ENCODE data around the gene MBOAT1.
"Not testable (repeated sequence)": the region's sequence is repeated elsewhere in the genome, so short reads cannot be mapped to it uniquely, and the experiment has no call there.

MBOAT1 gene

GRCh38 chr6:20182069-20182468 lies 30.2 kb downstream of the MBOAT1 start:
- Histone ChIP-seq H3K4me1 (ENCODE audit: control insufficient read depth in 1 of 2, insufficient read depth in 2 of 2, low read length in 2 of 2) (peaks cover 3 to 11% of the 10 kb centered on the region in 2 donors), H3K9me3 (ENCODE audit: control insufficient read depth in 1 of 2, low read length in 2 of 2) (no peaks in the 10 kb centered on the region), H3K27me3 (ENCODE audit: low read depth, low read length) (no peaks in the 10 kb centered on the region), H3K36me3 (ENCODE audit: control insufficient read depth in 1 of 2, insufficient read depth in 2 of 2, low read length in 2 of 2) (no peaks in the 10 kb centered on the region), H3K4me3 (ENCODE audit: low read depth in 1 of 2, low read length in 2 of 2) (no peak overlapping the region), H3K27ac (ENCODE audit: low read length) (no peak overlapping the region)

DNA sequence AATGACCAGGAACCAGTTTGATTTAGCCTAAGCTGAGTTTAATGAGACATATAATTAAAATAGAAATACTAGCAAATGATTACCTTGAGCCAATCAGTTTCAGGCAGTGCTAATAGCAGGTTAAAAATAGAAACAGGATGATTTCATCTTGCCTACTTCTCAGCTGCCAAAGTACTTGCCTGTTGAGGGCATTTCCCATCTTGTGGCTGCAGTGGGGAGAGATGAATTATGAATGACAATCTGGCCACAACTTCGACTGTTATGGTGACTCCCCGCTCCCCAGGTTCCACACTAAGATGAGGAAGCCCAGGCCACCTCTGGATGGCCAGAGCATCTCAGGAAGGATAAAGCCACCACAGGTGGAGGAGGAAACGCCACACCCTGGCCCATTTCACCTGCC lies 31.3 kb downstream of the MBOAT1 start:
- H3K27me3 ChIP-seq (ENCODE audit: low read depth, low read length): no peaks in the 10 kb centered on the region
- peaks cover 3 to 11% of the 10 kb centered on the region in 2 donors for H3K4me1 ChIP-seq (ENCODE audit: control insufficient read depth in 1 of 2, insufficient read depth in 2 of 2, low read length in 2 of 2)
- H3K36me3 ChIP-seq (ENCODE audit: control insufficient read depth in 1 of 2, insufficient read depth in 2 of 2, low read length in 2 of 2): no peaks in the 10 kb centered on the region
- no peaks in the 10 kb centered on the region for H3K9me3 ChIP-seq (ENCODE audit: control insufficient read depth in 1 of 2, low read length in 2 of 2)
- no peak overlapping the region for H3K27ac ChIP-seq (ENCODE audit: low read length)
- no peak overlapping the region for H3K4me3 ChIP-seq (ENCODE audit: low read depth in 1 of 2, low read length in 2 of 2)

GRCh38 chr6:20179287-20180045 lies 32.8 kb downstream of the MBOAT1 start:
- not testable (repeated sequence) for H3K36me3 ChIP-seq (ENCODE audit: control insufficient read depth in 1 of 2, insufficient read depth in 2 of 2, low read length in 2 of 2); H3K27me3 ChIP-seq (ENCODE audit: low read depth, low read length); H3K4me3 ChIP-seq (ENCODE audit: low read depth in 1 of 2, low read length in 2 of 2); H3K9me3 ChIP-seq (ENCODE audit: control insufficient read depth in 1 of 2, low read length in 2 of 2); H3K27ac ChIP-seq (ENCODE audit: low read length)
- peaks cover 3 to 11% of the 10 kb centered on the region in 2 donors for H3K4me1 ChIP-seq (ENCODE audit: control insufficient read depth in 1 of 2, insufficient read depth in 2 of 2, low read length in 2 of 2)

- Histone ChIP-seq H3K4me1 (ENCODE audit: control insufficient read depth in 1 of 2, insufficient read depth in 2 of 2, low read length in 2 of 2) (peaks cover 3 to 11% of the 10 kb centered on the region in 2 donors), H3K9me3 (ENCODE audit: control insufficient read depth in 1 of 2, low read length in 2 of 2) (no peaks in the 10 kb centered on the region), H3K36me3 (ENCODE audit: control insufficient read depth in 1 of 2, insufficient read depth in 2 of 2, low read length in 2 of 2) (no peaks in the 10 kb centered on the region), H3K27me3 (ENCODE audit: low read depth, low read length) (no peaks in the 10 kb centered on the region), H3K4me3 (ENCODE audit: low read depth in 1 of 2, low read length in 2 of 2) (no peak overlapping the region), H3K27ac (ENCODE audit: low read length) (no peak overlapping the region)
Measured at GRCh38 chr6:20178327-20178726, 33.9 kb downstream of the MBOAT1 start.

DNA sequence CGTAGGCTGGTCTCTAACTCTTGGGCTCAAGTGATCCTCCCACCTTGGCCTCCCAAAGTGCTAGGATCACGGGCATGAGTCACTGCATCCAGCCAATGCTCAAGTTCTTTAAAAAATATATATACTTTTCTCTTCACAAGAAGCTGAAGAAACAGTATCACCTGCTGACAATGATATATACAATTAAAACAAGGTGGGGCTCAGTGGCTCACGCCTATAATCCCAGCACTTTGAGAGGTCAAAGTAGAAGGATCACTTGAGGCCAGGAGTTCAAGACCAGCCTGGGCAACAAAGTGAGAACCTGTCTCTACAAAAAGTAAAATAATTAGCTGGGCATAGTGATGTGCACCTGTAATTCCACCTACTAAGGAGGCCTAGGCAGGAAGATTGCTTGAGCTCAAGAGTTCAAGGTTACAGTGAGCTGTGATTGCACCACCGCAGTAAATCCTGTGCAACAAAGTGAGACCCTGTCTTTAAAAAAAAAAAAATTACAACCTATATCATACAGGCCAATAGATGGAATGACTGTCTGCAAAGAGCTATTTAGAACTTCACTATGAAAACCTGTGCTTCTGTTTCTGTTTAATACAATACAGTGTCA lies 36.4 kb downstream of the MBOAT1 start:
- no peak overlapping the region for H3K27ac ChIP-seq (ENCODE audit: low read length)
- H3K27me3 ChIP-seq (ENCODE audit: low read depth, low read length): no peaks in the 10 kb centered on the region

GRCh38 chr6:20173833-20174792 lies 38.2 kb downstream of the MBOAT1 start:
- H3K4me1 ChIP-seq (ENCODE audit: control insufficient read depth in 1 of 2, insufficient read depth in 2 of 2, low read length in 2 of 2): peaks cover 9% of the 10 kb centered on the region in 2 donors
- H3K4me3 ChIP-seq (ENCODE audit: low read depth in 1 of 2, low read length in 2 of 2): no peak overlapping the region
- no peaks in the 10 kb centered on the region for H3K27me3 ChIP-seq (ENCODE audit: low read depth, low read length)
- H3K9me3 ChIP-seq (ENCODE audit: control insufficient read depth in 1 of 2, low read length in 2 of 2): no peaks in the 10 kb centered on the region
- H3K27ac ChIP-seq (ENCODE audit: low read length): no peak overlapping the region
- no peaks in the 10 kb centered on the region for H3K36me3 ChIP-seq (ENCODE audit: control insufficient read depth in 1 of 2, insufficient read depth in 2 of 2, low read length in 2 of 2)

More for the DNA sequence above, 36.4 kb downstream of the MBOAT1 start:
- Histone ChIP-seq H3K9me3 (ENCODE audit: control insufficient read depth in 1 of 2, low read length in 2 of 2) (no peaks in the 10 kb centered on the region), H3K36me3 (ENCODE audit: control insufficient read depth in 1 of 2, insufficient read depth in 2 of 2, low read length in 2 of 2) (no peaks in the 10 kb centered on the region), H3K4me1 (ENCODE audit: control insufficient read depth in 1 of 2, insufficient read depth in 2 of 2, low read length in 2 of 2) (peaks cover under 1 to 4% of the 10 kb centered on the region in 2 donors), H3K4me3 (ENCODE audit: low read depth in 1 of 2, low read length in 2 of 2) (no peak overlapping the region)

- Histone ChIP-seq H3K4me3 (ENCODE audit: low read depth in 1 of 2, low read length in 2 of 2) (no peak overlapping the region), H3K27ac (ENCODE audit: low read length) (no peak overlapping the region), H3K36me3 (ENCODE audit: control insufficient read depth in 1 of 2, insufficient read depth in 2 of 2, low read length in 2 of 2) (no peaks in the 10 kb centered on the region), H3K9me3 (ENCODE audit: control insufficient read depth in 1 of 2, low read length in 2 of 2) (no peaks in the 10 kb centered on the region), H3K4me1 (ENCODE audit: control insufficient read depth in 1 of 2, insufficient read depth in 2 of 2, low read length in 2 of 2) (peaks cover 9% of the 10 kb centered on the region in 2 donors), H3K27me3 (ENCODE audit: low read depth, low read length) (no peaks in the 10 kb centered on the region)
Measured at GRCh38 chr6:20172842-20173456, 39.3 kb downstream of the MBOAT1 start.

DNA sequence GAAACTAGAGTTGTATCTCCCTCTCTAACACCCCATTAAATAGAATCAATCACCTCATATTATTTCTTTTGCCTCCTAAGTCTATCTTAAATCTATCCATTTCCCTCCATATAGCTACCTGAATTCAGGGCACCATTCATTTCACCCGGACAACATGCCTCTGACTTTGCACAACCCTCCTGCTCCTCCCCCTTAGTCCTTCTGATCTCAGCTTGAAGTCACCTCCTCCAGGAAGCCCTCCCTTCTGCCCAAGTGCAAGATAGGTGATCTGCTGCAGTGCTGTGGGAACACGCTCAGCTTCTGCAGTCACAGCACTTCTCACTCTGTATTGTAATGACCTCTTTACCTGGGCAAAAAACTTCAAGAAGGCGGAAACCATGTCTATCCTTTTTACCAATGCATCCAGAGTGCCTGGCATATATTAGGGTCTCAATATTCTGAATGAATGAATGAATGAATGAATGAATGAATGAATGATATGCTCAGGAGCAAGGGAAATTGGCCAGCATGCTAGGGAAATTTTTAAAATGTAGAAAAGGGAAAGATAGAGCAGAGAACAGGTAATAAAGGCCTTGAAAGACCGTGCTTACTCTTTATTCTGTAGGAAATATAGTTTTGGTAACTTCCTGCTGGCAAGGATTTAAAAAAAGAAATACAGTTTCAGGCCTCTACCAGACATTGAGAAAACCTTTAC lies 41.7 kb downstream of the MBOAT1 start:
- no peak overlapping the region for H3K27ac ChIP-seq (ENCODE audit: low read length)

DNA sequence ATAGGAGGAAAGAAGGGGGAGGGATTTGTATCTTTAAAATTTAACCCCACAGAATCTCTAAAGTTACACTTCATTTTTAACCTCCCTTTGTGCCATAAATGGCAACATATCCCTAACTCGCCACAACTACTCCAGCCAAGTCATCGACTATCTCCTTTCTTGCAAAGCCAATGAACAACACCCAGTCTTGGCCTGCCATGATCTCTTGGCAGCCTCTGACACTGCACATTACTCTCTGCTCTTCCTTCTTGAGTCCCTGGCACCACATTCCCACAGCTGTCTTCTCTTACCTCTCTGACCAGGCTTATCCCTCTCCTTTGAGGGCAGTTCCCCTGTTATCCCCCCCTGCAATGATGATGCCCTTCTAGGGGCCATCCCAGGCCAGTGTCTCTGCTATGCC lies 42.5 kb downstream of the MBOAT1 start:
- Histone ChIP-seq H3K27ac (ENCODE audit: low read length) (no peak overlapping the region), H3K36me3 (ENCODE audit: control insufficient read depth in 1 of 2, insufficient read depth in 2 of 2, low read length in 2 of 2) (no peaks in the 10 kb centered on the region), H3K4me1 (ENCODE audit: control insufficient read depth in 1 of 2, insufficient read depth in 2 of 2, low read length in 2 of 2) (peaks cover 6 to 9% of the 10 kb centered on the region in 2 donors), H3K27me3 (ENCODE audit: low read depth, low read length) (no peaks in the 10 kb centered on the region), H3K9me3 (ENCODE audit: control insufficient read depth in 1 of 2, low read length in 2 of 2) (no peaks in the 10 kb centered on the region), H3K4me3 (ENCODE audit: low read depth in 1 of 2, low read length in 2 of 2) (no peak overlapping the region)

More for the DNA sequence above, 41.7 kb downstream of the MBOAT1 start:
- Histone ChIP-seq H3K4me1 (ENCODE audit: control insufficient read depth in 1 of 2, insufficient read depth in 2 of 2, low read length in 2 of 2) (peaks cover 6 to 9% of the 10 kb centered on the region in 2 donors), H3K4me3 (ENCODE audit: low read depth in 1 of 2, low read length in 2 of 2) (no peak overlapping the region), H3K36me3 (ENCODE audit: control insufficient read depth in 1 of 2, insufficient read depth in 2 of 2, low read length in 2 of 2) (no peaks in the 10 kb centered on the region), H3K27me3 (ENCODE audit: low read depth, low read length) (no peaks in the 10 kb centered on the region), H3K9me3 (ENCODE audit: control insufficient read depth in 1 of 2, low read length in 2 of 2) (no peaks in the 10 kb centered on the region)

GRCh38 chr6:20169119-20169557 lies 43.1 kb downstream of the MBOAT1 start:
- Histone ChIP-seq H3K27ac (ENCODE audit: low read length) (no peak overlapping the region), H3K9me3 (ENCODE audit: control insufficient read depth in 1 of 2, low read length in 2 of 2) (no peaks in the 10 kb centered on the region), H3K27me3 (ENCODE audit: low read depth, low read length) (no peaks in the 10 kb centered on the region), H3K4me1 (ENCODE audit: control insufficient read depth in 1 of 2, insufficient read depth in 2 of 2, low read length in 2 of 2) (peaks cover 6 to 9% of the 10 kb centered on the region in 2 donors), H3K36me3 (ENCODE audit: control insufficient read depth in 1 of 2, insufficient read depth in 2 of 2, low read length in 2 of 2) (no peaks in the 10 kb centered on the region), H3K4me3 (ENCODE audit: low read depth in 1 of 2, low read length in 2 of 2) (no peak overlapping the region)

All from muscle layer of duodenum (tissue), 2 donors.